ENCODE results near the gene ACTN1.

- no peak for TF ChIP-seq CTCF (IDR thresholded peaks at IDR 0.05; ENCODE audit: poor library complexity)
- TF ChIP-seq EZH2 (IDR thresholded peaks at IDR 0.05; ENCODE audit: borderline replicate concordance) = no peak
These were observed 43.3 kb downstream of the ACTN1 start for GRCh38 chr14:68935761-68936214.

Data from hepatocyte (in vitro differentiated cells).